ENCODE results near the gene ZNF280B. TPM values are rescaled to one million over a fixed set of nuclear protein-coding genes. Genes with fewer than 3 reads are reported as not detected.
"Not testable (repeated sequence)": the region's sequence is repeated elsewhere in the genome, so short reads cannot be mapped to it uniquely, and the experiment has no call there.

Gene ZNF280B
- total RNA-seq, 1 experiment from 2014 or later, result 0.66 TPM

DNA sequence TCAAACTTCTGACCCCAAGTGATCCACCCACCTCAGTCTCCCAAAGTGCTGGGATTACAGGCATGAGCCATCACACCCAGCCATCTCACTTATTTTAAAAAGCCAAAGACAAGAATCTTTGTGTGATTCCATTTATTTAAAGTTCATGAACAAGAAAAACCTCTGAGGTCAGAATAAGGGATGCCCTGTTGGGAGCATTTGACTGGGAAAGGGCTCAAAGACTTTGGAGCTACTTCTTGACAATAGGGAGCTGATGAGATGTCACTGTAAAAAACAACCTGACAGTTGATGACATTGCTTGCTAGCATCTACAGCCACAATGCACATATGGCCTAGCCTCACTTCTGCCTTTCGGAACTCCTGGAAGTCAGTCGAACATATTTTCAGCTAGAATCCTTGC, 5.1 kb upstream of the ZNF280B start:
- intact Hi-C loops (cut with micrococcal nuclease), result no loop called here
- CTCF ChIA-PET, result no interaction called here

DNA sequence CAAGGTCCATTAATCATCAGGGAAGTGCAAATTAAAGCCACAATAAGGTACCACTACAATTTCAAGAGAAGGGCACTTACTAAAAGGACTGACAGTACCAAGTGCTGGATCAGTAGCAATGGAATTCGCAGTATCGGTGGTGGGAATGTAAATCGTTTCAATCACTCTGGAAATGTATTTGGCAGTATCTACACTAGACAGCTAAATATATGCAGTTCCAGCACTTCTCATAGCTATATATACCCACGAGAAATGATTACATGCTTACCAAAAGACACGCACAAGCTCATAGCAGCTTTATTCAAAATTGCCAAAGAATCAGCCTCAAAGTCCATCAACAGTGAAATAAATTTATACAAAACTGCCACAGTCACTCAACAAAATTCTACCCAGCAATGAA, 4.4 kb upstream of the ZNF280B start:
- Histone ChIP-seq H3K9me3 (ENCODE audit: low read length) (no peaks in the 10 kb centered on the region), H3K9ac (ENCODE audit: low read length) (no peak overlapping the region), H3K27me3 (ENCODE audit: low read length) (peaks cover 10% of the 10 kb centered on the region; the same call in 1 of the 2 replicates), H3K4me2 (ENCODE audit: low read length) (no peak overlapping the region), H3K36me3 (ENCODE audit: low read depth, low read length) (no peaks in the 10 kb centered on the region), H4K20me1 (ENCODE audit: low read length) (no peaks in the 10 kb centered on the region), H3K79me2 (ENCODE audit: low read length) (no peaks in the 10 kb centered on the region), H3F3A (ENCODE audit: low read length, unreplicated experiment) (no peaks in the 10 kb centered on the region), H2AFZ (ENCODE audit: low read length) (no peak overlapping the region), H3K4me1 (ENCODE audit: insufficient read depth, low read length) (no peaks in the 10 kb centered on the region; the same call in 1 of the 2 replicates), H3K4me3 (ENCODE audit: low read length) (no peak overlapping the region), H3K9me2 (replicated peaks; ENCODE audit: low read length) (no peaks in the 10 kb centered on the region), H3K27ac (ENCODE audit: low read length) (no peak overlapping the region)
- intact Hi-C loops (cut with micrococcal nuclease), result no loop called here
- TF ChIP-seq EZH2phosphoT487 (IDR thresholded peaks at IDR 0.05; ENCODE audit: borderline replicate concordance, low read length), result no peak
- TF ChIP-seq, protein P1, sequence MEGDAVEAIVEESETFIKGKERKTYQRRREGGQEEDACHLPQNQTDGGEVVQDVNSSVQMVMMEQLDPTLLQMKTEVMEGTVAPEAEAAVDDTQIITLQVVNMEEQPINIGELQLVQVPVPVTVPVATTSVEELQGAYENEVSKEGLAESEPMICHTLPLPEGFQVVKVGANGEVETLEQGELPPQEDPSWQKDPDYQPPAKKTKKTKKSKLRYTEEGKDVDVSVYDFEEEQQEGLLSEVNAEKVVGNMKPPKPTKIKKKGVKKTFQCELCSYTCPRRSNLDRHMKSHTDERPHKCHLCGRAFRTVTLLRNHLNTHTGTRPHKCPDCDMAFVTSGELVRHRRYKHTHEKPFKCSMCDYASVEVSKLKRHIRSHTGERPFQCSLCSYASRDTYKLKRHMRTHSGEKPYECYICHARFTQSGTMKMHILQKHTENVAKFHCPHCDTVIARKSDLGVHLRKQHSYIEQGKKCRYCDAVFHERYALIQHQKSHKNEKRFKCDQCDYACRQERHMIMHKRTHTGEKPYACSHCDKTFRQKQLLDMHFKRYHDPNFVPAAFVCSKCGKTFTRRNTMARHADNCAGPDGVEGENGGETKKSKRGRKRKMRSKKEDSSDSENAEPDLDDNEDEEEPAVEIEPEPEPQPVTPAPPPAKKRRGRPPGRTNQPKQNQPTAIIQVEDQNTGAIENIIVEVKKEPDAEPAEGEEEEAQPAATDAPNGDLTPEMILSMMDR (conservative IDR thresholded peaks at IDR 0.05; ENCODE audit: low read depth, low read length), result no peak
- no peak for TF ChIP-seq EZH2 (IDR thresholded peaks at IDR 0.05; ENCODE audit: low read length, unreplicated experiment)
- POLR2A ChIA-PET (ENCODE audit: unreplicated experiment), result no interaction called here
- DNase-seq, result no peak
- CTCF ChIA-PET, result no interaction called here
- ATAC-seq, result no peak
- BruUV-seq (replicated peaks), result no TSS peak

More for the DNA sequence above, 5.1 kb upstream of the ZNF280B start:
- Histone ChIP-seq H4K20me1 (ENCODE audit: low read length) (no peaks in the 10 kb centered on the region), H3K9me2 (replicated peaks; ENCODE audit: low read length) (no peaks in the 10 kb centered on the region), H3K9me3 (ENCODE audit: low read length) (no peaks in the 10 kb centered on the region), H3K27ac (ENCODE audit: low read length) (no peak overlapping the region), H3K4me1 (ENCODE audit: insufficient read depth, low read length) (no peaks in the 10 kb centered on the region), H3K27me3 (ENCODE audit: low read length) (peaks cover 10% of the 10 kb centered on the region; the same call in 1 of the 2 replicates), H3F3A (ENCODE audit: low read length, unreplicated experiment) (no peaks in the 10 kb centered on the region), H2AFZ (ENCODE audit: low read length) (no peak overlapping the region), H3K4me3 (ENCODE audit: low read length) (no peak overlapping the region), H3K9ac (ENCODE audit: low read length) (no peak overlapping the region), H3K4me2 (ENCODE audit: low read length) (no peak overlapping the region), H3K36me3 (ENCODE audit: low read depth, low read length) (no peaks in the 10 kb centered on the region), H3K79me2 (ENCODE audit: low read length) (no peaks in the 10 kb centered on the region)
- no peak for DNase-seq
- TF ChIP-seq EZH2 (IDR thresholded peaks at IDR 0.05; ENCODE audit: low read length, unreplicated experiment), result no peak
- TF ChIP-seq EZH2phosphoT487 (IDR thresholded peaks at IDR 0.05; ENCODE audit: borderline replicate concordance, low read length), result no peak
- TF ChIP-seq, protein P1 (conservative IDR thresholded peaks at IDR 0.05; ENCODE audit: low read depth, low read length), result no peak
- no TSS peak for BruUV-seq (replicated peaks)
- no peak for ATAC-seq
- POLR2A ChIA-PET (ENCODE audit: unreplicated experiment), result no interaction called here

DNA sequence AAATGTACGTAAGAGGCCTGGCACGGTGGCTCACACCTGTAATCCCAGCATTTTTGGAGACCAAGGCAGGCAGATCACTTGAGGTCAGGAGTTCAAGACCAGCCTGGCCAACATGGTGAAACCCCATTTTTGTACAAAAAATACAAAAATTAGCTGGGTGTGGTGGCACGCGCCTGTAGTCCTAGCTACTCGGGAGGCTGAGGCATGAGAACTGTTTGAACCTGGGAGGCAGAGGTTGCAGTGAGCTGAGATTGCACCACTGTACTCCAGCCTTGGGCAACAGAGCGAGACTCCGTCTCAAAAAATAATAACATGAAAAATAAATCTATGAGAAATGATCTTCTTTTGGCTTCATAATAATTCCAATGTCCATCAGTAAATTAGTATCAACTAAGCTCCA, 2.3 kb upstream of the ZNF280B start:
- H3K9ac ChIP-seq (ENCODE audit: low read length); H3K4me3 ChIP-seq (ENCODE audit: low read length); H3K27me3 ChIP-seq (ENCODE audit: low read length); ATAC-seq; H4K20me1 ChIP-seq (ENCODE audit: low read length); H3K9me2 ChIP-seq (replicated peaks; ENCODE audit: low read length); CTCF ChIA-PET; H3K4me1 ChIP-seq (ENCODE audit: insufficient read depth, low read length); DNase-seq; intact Hi-C loops (cut with micrococcal nuclease); H3K9me3 ChIP-seq (ENCODE audit: low read length); H3K27ac ChIP-seq (ENCODE audit: low read length); BruUV-seq (replicated peaks); H2AFZ ChIP-seq (ENCODE audit: low read length); H3K36me3 ChIP-seq (ENCODE audit: low read depth, low read length); POLR2A ChIA-PET (ENCODE audit: unreplicated experiment); H3K79me2 ChIP-seq (ENCODE audit: low read length); H3F3A ChIP-seq (ENCODE audit: low read length, unreplicated experiment); H3K4me2 ChIP-seq (ENCODE audit: low read length): not testable (repeated sequence)

DNA sequence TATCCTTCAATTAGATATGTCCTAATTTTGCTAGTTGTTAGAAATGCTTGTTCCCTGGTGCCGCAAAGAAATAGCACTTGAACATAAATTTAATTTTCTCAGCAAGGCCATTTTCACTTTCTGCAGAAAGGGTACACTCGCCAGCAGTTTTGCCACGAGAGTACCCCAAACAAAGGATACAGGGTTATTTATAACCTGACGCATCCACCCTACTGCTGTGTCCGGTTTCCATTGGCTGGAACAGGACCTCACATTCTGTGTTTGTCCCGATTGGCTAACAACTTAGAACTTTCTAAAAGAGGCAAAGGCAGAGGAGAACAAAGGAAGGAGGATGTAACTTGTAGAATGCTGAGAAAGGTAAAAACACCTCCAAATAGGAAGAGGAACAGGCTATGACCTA, 1.4 kb upstream of the ZNF280B start:
- H3K4me3 ChIP-seq (ENCODE audit: low read length), result not testable (repeated sequence)

More for the DNA sequence above, 1.4 kb upstream of the ZNF280B start:
- CTCF ChIA-PET; DNase-seq; H3K4me2 ChIP-seq (ENCODE audit: low read length); H3K4me1 ChIP-seq (ENCODE audit: insufficient read depth, low read length); H2AFZ ChIP-seq (ENCODE audit: low read length); H3K9me2 ChIP-seq (replicated peaks; ENCODE audit: low read length); H3K36me3 ChIP-seq (ENCODE audit: low read depth, low read length); POLR2A ChIA-PET (ENCODE audit: unreplicated experiment); intact Hi-C loops (cut with micrococcal nuclease); H3F3A ChIP-seq (ENCODE audit: low read length, unreplicated experiment); ATAC-seq; H3K9ac ChIP-seq (ENCODE audit: low read length); BruUV-seq (replicated peaks); H3K27me3 ChIP-seq (ENCODE audit: low read length); H3K79me2 ChIP-seq (ENCODE audit: low read length); H3K27ac ChIP-seq (ENCODE audit: low read length); H3K9me3 ChIP-seq (ENCODE audit: low read length); H4K20me1 ChIP-seq (ENCODE audit: low read length): not testable (repeated sequence)
